SJSA1 (cell line): ENCODE measurements around the gene AUH. TPM values are rescaled to one million over a fixed set of nuclear protein-coding genes. Genes with fewer than 3 reads are reported as not detected.

Experiments
- DNase-seq, 2 experiments: peaks; one replicate each; pipeline ENCODE4 v3.0.0-alpha.2; 2015 to 2020; ENCODE audit warnings: low spot score in 2 of 2, low read depth in 1 of 2
- H3K27ac ChIP-seq: fragments of 250-450 bp; sonication (Bioruptor Pico); 2 replicates; pipeline ENCODE4 v1.5.1; 2020; ENCODE audit warnings: mild to moderate bottlenecking, moderate library complexity
- H3K27me3 ChIP-seq: fragments of 250-450 bp; sonication (Bioruptor Pico); replicated peaks from 2 replicates; pipeline ENCODE4 v1.5.1; 2020; ENCODE audit warnings: mild to moderate bottlenecking, moderate library complexity
- H3K36me3 ChIP-seq: fragments of 250-450 bp; sonication (Bioruptor Pico); 2 replicates; pipeline ENCODE4 v1.5.1; 2020; ENCODE audit warnings: mild to moderate bottlenecking
- H3K4me1 ChIP-seq: fragments of 250-450 bp; sonication (Bioruptor Pico); replicated peaks from 2 replicates; pipeline ENCODE4 v1.6.1; 2021; ENCODE audit warnings: mild to moderate bottlenecking
- H3K4me3 ChIP-seq: fragments of 250-450 bp; sonication (Bioruptor Pico); 2 replicates; pipeline ENCODE4 v1.5.1; 2020; ENCODE audit warnings: mild to moderate bottlenecking
- H3K9me3 ChIP-seq: fragments of 250-450 bp; sonication (Bioruptor Pico); replicated peaks from 2 replicates; pipeline ENCODE4 v1.5.1; 2020; ENCODE audit warnings: mild to moderate bottlenecking
- total RNA-seq: library from RNA; depleted of rRNA; stranded (reverse); fragments of >200 nt; shearing (Covaris generic); gene quantifications from 2 replicates; pipeline ENCODE4 v1.2.3, GENCODE V29; 2014

AUH gene
- total RNA-seq, 1 experiment from 2014 or later, result 15.3 TPM

DNA sequence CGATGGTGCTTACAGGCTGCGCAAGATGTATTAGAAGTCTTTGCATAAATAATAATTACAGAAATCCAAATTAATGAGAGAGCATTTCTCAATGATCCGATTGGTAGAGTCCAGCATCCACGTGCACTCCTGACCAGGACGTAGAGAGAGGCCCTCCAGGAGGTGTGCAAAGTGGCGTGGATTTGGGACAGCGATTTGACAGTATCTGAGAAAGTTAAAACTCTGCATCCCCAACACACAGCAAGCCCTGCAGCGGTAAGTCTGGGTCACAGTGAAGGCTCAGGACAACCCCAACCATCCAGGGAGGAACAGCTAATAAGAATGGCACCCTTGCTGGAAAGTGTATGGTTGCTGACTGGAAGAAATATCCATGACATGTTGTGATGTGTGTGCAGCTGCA, 180.2 kb downstream of the AUH start:
- no peak for DNase-seq
- no peak overlapping the region for H3K4me3 ChIP-seq
- no peaks in the 10 kb centered on the region for H3K27me3 ChIP-seq
- H3K36me3 ChIP-seq, result no peaks in the 10 kb centered on the region; the same call in 1 of the 2 replicates
- H3K27ac ChIP-seq, result no peak overlapping the region
- peaks cover 17% of the 10 kb centered on the region for H3K4me1 ChIP-seq
- peaks cover 4% of the 10 kb centered on the region; the same call in 1 of the 2 replicates for H3K9me3 ChIP-seq

DNA sequence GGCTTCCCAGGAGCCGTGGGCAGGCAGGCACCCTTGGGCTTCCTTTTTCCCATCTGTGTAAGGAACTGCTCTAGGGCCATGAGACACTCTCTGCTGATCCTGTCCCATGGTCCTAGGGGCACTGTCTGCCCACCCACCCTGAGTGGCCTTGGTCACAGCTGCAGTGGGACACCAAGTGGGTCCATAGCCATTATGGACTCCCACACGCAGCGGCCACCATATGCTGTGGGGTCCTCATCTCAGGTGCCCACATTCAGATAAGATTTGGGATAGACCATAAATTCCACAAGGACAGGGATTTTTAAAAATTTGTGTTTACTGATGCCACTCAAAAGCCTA, 180.8 kb downstream of the AUH start:
- DNase-seq, result no peak
- no peaks in the 10 kb centered on the region; the same call in 1 of the 2 replicates for H3K36me3 ChIP-seq
- H3K27ac ChIP-seq, result no peak overlapping the region
- no peaks in the 10 kb centered on the region for H3K27me3 ChIP-seq
- H3K4me1 ChIP-seq, result peaks cover 12% of the 10 kb centered on the region
- no peak overlapping the region for H3K4me3 ChIP-seq
- peaks cover 4% of the 10 kb centered on the region; the same call in 1 of the 2 replicates for H3K9me3 ChIP-seq

DNA sequence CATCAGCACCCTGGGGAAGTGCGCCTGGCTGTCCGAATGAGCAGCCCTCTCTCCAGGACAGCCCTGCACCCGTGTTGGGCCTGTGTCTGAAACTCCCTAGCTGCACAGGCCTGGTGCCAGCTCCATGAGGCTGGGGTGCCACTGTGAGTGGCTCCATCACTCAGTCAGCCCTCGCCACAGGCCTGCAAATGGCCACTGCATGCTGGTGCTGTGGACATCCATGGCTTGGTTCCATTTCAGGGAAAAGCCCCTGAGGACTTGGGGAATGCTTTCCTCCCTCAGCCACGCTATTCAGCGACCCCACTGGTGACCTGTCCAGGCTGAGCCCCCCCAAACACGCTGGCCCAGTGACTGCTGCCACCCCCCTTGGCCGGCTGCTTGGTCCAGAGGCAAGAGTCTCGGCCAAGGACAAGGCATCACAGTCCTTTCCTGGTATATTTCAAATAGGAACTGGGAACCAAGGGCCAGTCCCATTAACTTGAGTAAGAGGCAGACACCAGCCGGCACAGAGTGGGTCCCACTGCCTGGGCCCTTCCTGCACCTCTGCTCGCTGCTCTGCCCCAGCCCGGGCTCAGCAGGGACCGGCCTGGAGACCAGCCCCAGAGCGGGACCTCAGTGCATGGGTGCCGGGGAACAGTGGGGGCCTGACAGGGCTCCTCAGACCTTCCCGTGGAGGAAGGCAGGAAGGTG, 181.3 kb downstream of the AUH start:
- peak in 1 of 2 experiments; percentile 31 for DNase-seq
- no peaks in the 10 kb centered on the region; the same call in 1 of the 2 replicates for H3K36me3 ChIP-seq
- H3K9me3 ChIP-seq, result peaks cover 4% of the 10 kb centered on the region; the same call in 1 of the 2 replicates
- no peak overlapping the region; the same call in 1 of the 2 replicates for H3K27ac ChIP-seq
- H3K4me1 ChIP-seq, result peaks cover 12% of the 10 kb centered on the region
- no peak overlapping the region for H3K4me3 ChIP-seq
- H3K27me3 ChIP-seq, result no peaks in the 10 kb centered on the region

DNA sequence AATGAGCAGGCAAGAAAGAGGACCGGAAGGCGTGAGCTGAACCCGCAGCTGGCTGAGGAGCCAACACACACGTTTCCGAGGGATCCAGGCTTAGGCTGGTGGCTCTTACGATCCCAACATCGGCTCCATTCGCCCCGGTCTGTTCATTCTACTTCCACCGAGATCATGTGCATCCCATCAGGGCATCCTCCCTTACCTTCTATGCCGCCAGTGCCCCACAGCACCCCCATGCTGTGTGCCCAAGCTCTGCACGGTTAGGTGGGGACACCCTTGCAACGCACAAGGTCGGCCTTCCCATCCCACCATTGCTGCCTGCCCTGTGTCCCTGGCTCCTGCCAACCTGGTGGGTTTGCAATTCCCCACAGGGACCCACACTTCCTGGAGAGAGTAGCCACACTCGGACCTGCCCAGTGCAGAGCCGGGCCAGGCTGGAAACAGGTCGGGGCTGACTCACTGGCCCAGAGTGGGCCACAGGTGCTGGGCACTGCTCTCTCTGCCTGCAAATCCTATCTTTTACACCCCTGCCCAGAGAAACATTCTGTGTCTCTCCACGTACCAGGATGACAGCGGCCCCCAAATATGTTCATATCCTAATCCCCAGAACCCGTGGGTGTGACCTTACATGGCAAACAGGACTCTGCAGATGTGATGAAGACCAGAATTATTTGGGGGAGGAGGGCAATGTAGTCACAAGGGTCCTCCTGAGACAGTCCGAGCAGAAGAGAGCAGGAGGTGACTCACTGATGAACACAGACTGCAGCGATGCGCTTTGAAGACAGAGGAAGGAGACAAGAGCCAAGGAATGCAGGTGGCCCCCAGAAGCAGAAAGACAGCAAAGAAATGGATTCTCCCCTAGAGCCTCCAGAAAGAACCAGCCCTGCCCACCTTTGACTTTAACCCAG, 182.2 kb downstream of the AUH start:
- no peak overlapping the region for H3K4me3 ChIP-seq
- H3K4me1 ChIP-seq, result peaks cover 12% of the 10 kb centered on the region
- no peaks in the 10 kb centered on the region for H3K27me3 ChIP-seq
- H3K9me3 ChIP-seq, result peaks cover 4% of the 10 kb centered on the region; the same call in 1 of the 2 replicates
- DNase-seq, result peak; percentile 30 to 52
- H3K36me3 ChIP-seq, result no peaks in the 10 kb centered on the region; the same call in 1 of the 2 replicates
- no peak overlapping the region for H3K27ac ChIP-seq

DNA sequence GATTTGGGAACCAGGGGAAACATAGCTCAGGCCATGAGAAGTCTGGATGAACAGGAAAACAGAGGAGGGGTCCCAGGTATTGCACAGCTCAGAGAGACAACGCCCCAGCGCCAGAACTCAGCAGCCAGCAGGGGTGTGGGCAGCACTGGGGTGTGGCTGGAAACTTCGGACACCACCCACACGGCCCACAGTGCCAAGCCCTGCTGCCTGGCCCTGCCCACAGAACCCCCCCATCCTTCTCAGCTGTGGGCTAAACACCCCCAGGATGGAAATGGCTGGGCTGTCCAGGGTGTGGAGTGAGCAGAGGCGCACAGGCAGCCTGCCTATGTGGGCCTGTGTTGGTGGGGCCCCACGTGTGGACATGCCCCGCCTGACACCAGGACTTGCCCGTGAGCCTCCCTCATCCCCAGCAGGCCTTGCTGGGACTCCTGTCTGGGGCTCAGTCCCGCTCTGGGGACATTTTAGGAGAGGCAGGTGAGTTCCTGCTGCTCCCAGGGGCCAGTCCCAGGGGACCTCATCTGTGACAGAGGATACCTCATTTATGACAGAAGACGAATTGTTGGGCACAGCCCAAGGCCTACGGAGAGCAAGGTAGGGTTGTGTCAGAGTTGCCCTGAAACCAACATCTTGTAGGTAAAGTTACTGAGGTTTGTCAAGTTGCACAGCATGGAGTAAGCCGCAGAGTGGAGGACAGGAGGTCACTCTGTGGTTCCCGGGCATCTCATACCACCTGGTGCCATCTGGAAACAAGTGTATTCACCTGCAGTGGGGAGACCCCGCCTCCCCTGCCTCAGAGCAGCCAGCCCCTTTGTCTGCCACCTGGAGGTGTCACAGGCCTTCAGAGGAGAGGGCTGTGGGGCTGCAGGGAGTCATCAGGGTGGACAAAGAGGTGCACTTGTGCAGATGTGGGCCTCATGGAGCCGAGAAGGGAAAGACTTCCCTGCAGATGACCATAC, 183.2 kb downstream of the AUH start:
- H3K4me1 ChIP-seq, result peaks cover 12% of the 10 kb centered on the region
- H3K36me3 ChIP-seq, result no peaks in the 10 kb centered on the region; the same call in 1 of the 2 replicates
- peak in 1 of 2 experiments; percentile 30 for DNase-seq
- no peaks in the 10 kb centered on the region for H3K27me3 ChIP-seq
- H3K27ac ChIP-seq, result no peak overlapping the region
- H3K9me3 ChIP-seq, result peaks cover 4% of the 10 kb centered on the region; the same call in 1 of the 2 replicates
- H3K4me3 ChIP-seq, result no peak overlapping the region

DNA sequence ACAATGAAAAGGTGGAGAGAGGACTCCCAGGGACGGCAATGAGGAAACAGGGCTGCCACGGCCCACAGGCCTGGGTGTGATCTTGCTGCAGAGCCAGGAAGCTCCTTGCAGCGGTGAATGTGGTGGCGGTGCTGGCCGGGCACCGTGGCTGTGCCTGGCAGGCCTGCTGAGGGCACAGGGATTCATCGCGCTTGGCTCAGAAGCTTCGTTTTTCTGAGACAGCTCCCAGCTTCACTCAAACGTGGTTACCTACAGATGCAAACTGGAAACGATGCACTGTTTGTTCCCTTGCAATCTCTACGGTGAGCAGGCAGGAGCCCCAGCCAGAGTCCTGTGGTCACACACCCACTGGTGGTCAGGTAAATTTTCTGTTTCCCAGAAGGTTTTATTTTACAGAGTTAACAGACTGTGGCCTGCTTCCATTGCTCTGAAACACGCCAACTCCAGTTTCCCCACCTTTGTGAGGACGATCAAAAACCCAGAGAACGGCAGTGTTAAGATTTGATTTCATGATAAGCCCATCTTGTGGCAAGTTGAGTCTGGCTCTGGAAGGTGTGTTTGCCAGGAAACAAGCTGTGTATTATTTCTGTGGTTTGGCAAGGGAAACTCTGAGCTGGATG, 183.9 kb downstream of the AUH start:
- peaks cover 4% of the 10 kb centered on the region; the same call in 1 of the 2 replicates for H3K9me3 ChIP-seq
- DNase-seq, result no peak
- H3K27ac ChIP-seq, result no peak overlapping the region

DNA sequence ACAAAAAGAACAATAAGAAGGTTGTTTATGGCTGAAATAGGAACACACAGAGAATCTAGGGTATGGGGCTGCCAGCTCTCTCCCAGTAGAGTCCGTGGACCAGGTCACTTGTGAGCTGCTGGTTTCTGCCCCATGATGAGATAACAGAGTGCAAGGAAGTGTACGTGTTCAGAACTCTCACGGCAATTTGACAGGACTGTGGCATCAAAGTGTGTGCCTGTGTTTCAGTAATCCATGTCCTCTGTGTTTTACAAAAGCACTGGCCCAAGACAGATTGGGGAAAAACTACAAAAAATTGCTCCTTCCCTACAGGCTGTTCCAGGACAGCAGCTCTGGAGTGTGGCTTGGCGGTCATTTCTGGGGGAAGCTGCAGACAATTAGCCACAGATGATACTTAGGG, 184.6 kb downstream of the AUH start:
- H3K9me3 ChIP-seq, result peaks cover 4% of the 10 kb centered on the region; the same call in 1 of the 2 replicates

More for the DNA sequence above, 183.9 kb downstream of the AUH start:
- H3K27me3 ChIP-seq, result no peaks in the 10 kb centered on the region
- no peak overlapping the region for H3K4me3 ChIP-seq
- peaks cover 12% of the 10 kb centered on the region for H3K4me1 ChIP-seq
- H3K36me3 ChIP-seq, result no peaks in the 10 kb centered on the region; the same call in 1 of the 2 replicates

DNA sequence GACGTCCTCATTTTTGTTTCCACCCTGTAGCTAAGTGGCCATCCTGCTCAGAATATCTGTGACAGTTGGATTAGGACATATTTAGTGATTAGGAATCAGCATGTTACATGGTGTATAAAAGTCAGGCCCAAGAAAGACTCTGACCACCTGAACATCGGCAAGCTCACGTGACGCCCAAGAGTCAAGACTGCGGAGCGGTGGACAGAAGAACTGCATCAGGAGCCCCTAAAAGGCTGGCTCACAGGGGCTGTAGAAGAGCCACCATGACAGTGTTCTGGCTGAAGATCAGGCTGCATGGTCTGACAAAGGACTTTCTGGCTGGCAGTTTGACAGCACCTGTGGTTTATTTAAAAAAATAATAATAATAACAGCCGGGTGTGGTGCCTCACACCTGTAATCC, 185.3 kb downstream of the AUH start:
- Histone ChIP-seq H3K36me3 (no peaks in the 10 kb centered on the region; the same call in 1 of the 2 replicates), H3K4me1 (peaks cover 12% of the 10 kb centered on the region), H3K27me3 (no peaks in the 10 kb centered on the region), H3K27ac (no peak overlapping the region), H3K4me3 (no peak overlapping the region), H3K9me3 (peaks cover 4% of the 10 kb centered on the region; the same call in 1 of the 2 replicates)
- DNase-seq, result peak in 1 of 2 experiments; percentile 11

More for the DNA sequence above, 184.6 kb downstream of the AUH start:
- no peak overlapping the region for H3K4me3 ChIP-seq
- no peaks in the 10 kb centered on the region; the same call in 1 of the 2 replicates for H3K36me3 ChIP-seq
- H3K27ac ChIP-seq, result no peak overlapping the region
- DNase-seq, result peak in 1 of 2 experiments; percentile 8
- H3K27me3 ChIP-seq, result no peaks in the 10 kb centered on the region
- H3K4me1 ChIP-seq, result peaks cover 12% of the 10 kb centered on the region

DNA sequence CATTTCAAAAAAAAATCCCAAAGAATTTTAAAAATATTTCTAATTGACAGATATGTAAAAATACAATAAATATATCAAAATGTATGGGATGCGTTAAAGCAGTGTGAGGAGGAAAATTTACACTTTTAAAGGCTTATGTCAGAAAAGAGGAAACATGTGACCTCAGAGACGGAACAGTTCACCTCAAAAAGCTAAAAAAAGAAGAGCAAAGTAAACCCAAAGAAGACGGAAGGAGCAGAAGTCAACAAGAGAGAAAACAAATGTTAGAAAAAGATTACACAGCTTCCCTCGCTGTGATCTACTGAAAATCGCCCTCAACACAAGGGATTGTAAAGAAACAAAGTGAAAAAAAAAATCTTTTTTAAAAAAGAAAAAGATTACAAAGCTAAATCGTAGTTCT, 186.9 kb downstream of the AUH start:
- no peak overlapping the region for H3K4me3 ChIP-seq
- no peaks in the 10 kb centered on the region for H3K36me3 ChIP-seq
- H3K9me3 ChIP-seq, result peaks cover 4% of the 10 kb centered on the region
- H3K27me3 ChIP-seq, result no peaks in the 10 kb centered on the region
- peaks cover 6% of the 10 kb centered on the region for H3K4me1 ChIP-seq
- no peak overlapping the region for H3K27ac ChIP-seq
- no peak for DNase-seq

DNA sequence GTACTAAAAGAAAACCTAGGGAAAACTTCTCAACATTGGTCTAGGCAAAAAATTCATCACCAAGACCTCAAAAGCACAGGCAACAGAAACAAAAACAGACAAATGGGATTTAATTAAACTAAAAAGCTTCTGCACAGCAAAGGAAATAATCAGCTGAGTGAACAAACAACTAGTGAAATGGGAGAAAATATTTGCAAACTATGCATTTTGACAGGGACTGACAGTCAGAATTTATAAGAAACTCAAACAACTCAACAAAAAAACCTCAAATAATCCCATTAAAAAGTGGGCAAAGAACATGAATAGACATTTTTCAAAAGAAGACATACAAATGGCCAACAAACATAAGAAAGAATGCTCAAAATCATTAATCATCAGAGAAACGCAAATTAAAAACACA, 189.4 kb downstream of the AUH start:
- Histone ChIP-seq H3K27ac (no peak overlapping the region), H3K4me1 (no peaks in the 10 kb centered on the region), H3K36me3 (no peaks in the 10 kb centered on the region), H3K4me3 (no peak overlapping the region), H3K27me3 (no peaks in the 10 kb centered on the region), H3K9me3 (peaks cover 4% of the 10 kb centered on the region)
- no peak for DNase-seq

DNA sequence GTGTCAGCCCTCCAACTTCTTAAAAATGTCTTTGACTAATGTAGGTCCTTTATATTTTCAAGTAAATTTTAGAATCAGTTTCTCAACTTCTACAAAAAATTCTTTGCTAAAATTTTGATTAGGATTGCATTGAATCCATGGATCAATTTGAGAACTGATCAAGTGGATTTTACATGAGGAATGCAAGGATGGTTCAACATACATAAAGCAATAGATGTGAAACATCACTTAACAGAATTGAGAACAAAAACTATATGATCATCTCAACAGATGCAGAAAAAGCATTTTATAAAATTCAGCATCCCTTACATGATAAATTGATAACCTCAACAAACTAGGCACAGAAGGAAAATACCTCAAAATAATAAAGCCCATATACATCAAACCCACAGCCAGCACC, 190.8 kb downstream of the AUH start:
- no peak overlapping the region for H3K27ac ChIP-seq
- H3K4me1 ChIP-seq, result peaks cover 4% of the 10 kb centered on the region
- no peaks in the 10 kb centered on the region for H3K27me3 ChIP-seq
- no peak overlapping the region for H3K4me3 ChIP-seq
- no peaks in the 10 kb centered on the region for H3K36me3 ChIP-seq
- peaks cover 4% of the 10 kb centered on the region for H3K9me3 ChIP-seq
- DNase-seq, result no peak

DNA sequence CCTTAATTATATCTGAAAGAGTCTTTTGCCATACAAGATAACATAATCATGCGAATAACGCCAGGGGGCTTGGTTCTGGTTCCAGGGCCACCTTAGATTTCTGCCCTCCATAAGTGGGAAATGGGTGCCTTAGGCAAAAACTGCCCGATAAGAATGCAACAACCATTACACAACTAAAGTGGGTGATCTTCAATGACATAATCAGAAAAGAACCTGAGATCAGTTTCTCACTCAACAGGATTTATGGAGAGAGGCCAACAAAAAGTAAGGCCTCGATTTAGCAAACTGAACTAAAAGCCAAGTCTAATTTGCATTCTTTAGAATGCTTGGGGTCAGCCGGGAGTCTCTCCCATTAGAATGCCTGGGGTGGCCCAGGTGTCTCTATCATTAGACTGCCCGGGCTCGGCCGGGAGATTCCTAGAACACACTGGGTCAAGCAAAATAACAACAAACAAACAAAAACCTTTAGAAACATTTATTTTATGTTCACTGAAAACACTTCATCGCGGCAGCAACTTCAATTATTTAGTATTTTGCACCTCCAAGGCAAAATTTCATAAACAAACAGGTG, 194.8 kb downstream of the AUH start:
- Histone ChIP-seq H3K4me3 (no peak overlapping the region), H3K36me3 (no peaks in the 10 kb centered on the region), H3K27me3 (no peaks in the 10 kb centered on the region), H3K27ac (no peak overlapping the region), H3K4me1 (peaks cover 40% of the 10 kb centered on the region), H3K9me3 (peaks cover 4% of the 10 kb centered on the region)
- DNase-seq, result no peak
